Pancreas (tissue), 10 donors: ENCODE data around the gene TTLL5. TPM values are rescaled to one million over a fixed set of nuclear protein-coding genes. Genes with fewer than 3 reads are reported as not detected.

Experiments used
- ATAC-seq, 4 donors: fragments of 200-7000 bp; cut with Tn5 transposase; one replicate each; pipeline versions ENCODE4 v1.8.0 to v1.9.1; 2020; ENCODE audit warnings: mild to moderate bottlenecking in 4 of 4, moderate library complexity in 4 of 4
- DNase-seq, 6 donors: peaks; one replicate each; pipeline ENCODE4 v3.0.0-alpha.2; 2020
- FAIRE-seq: peaks from 2 replicates; lab custom pipeline; 2012; peaks lifted over from hg19 to GRCh38; lab: Jason Lieb, UNC
- H3K27ac ChIP-seq, 4 donors: fragments of 200-600 bp; sonication (generic); 1 replicate in 3 of 4; 2 replicates in 1 of 4; pipeline versions ENCODE4 v1.5.0 to v1.8.0; 2020
- H3K27me3 ChIP-seq, 4 donors: fragments of 200-600 bp; one replicate each; pipeline ENCODE4 v1.8.0; 2021
- H3K36me3 ChIP-seq, 3 donors: fragments of 200-600 bp; sonication (generic) in 1 of 3; one replicate each; pipeline versions ENCODE4 v1.5.0 to v1.8.0; 2020 to 2021
- H3K4me1 ChIP-seq, 3 donors: fragments of 200-600 bp; one replicate each; pipeline ENCODE4 v1.8.0; 2021
- H3K4me3 ChIP-seq, 4 donors: fragments of 200-600 bp; sonication (generic) in 2 of 4; one replicate each; pipeline versions ENCODE4 v1.5.0 to v1.8.0; 2020 to 2021
- H3K9me3 ChIP-seq, 4 donors: fragments of 200-600 bp; one replicate each; pipeline ENCODE4 v1.8.0; 2021
- WGBS, 2 donors: extraction: QIAGEN DNeasy Blood & Tissue Kit; methylation state at CpG; one replicate each; pipeline ENCODE4 v1.1.7; 2013; 5-methylcytosine and 5-hydroxymethylcytosine counted together
- intact Hi-C, 3 donors: fragments of 100-400 bp; cut with DNase I; formaldehyde crosslinking; loops; one replicate each; pipeline versions ENCODE4 v1.11.1 to v1.14.2; 2022
- polyA plus RNA-seq, 2 donors: library from polyadenylated mRNA; stranded (reverse); fragments of 200-250 nt; gene quantifications; one replicate each; pipeline ENCODE4 v1.2.3, GENCODE V29; 2013
- total RNA-seq, 6 donors: library from RNA; stranded (reverse); fragmentation: NEBNext Ultra II Directional in 4 of 6; extraction: Animal tissue kit (Norgen Biotek cat#: 25700) in 4 of 6; gene quantifications; one replicate each; pipeline versions ENCODE4 v1.2.1 to v1.2.4, GENCODE V29; 2021 to 2023
- TF ChIP-seq, protein P1 (sequence below), 4 donors: fragments of 200-600 bp; sonication (generic) in 3 of 4; IDR thresholded peaks; one replicate each; pipeline versions ENCODE4 v1.5.0 to v1.8.0; 2021; ENCODE audit warnings: antibody characterized with exemption in 4 of 4
- donor health status: healthy with polysubstance abuse.
- donor health status: DM: no; HTN: no; CAD: no; lungs with moderate emphysema.
- donor health status: DM: no; HTN: no; CAD: no.
- donor health status: control.
- donor health status: control.
- donor health status: Bipolar disorder and iron deficiency.
- donor health status: DM: yes; HTN: yes; CAD: no.
- donor health status: DM: no; HTN: no; CAD: no.
- donor health status: DM: no; HTN: no; CAD: no.
- donor health status: DM: yes; HTN: yes; CAD: no.

The TTLL5 gene
- total and polyA plus RNA-seq, 8 donors: 7.6 to 22.6 (median 12.0) TPM

DNA sequence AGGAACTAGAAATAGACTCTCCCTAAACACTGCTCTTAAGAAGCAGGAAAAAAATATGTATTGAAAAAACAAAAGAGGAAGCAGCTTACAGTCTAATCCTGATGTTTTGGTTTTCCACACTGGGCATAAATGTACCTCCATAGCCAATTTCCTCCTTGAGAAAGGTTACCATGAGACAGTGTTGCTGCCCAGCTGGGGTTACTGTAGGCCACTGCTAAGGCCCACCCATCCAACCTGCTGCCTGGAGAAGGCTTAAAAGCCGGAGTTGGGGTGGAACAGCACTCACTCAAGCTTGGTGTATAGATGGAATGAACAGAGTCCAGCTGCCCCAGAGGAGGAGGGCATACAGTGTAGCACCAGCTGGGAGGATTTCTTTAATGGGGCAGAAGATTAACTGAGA lies 41.5 kb upstream of the TTLL5 start:
- DNase-seq (no peak), FAIRE-seq (no peak), ATAC-seq (no peak)
- intact Hi-C loops: no loop called here
- Histone ChIP-seq H3K27me3 (no peaks in the 10 kb centered on the region), H3K9me3 (no peaks in the 10 kb centered on the region), H3K36me3 (no peaks in the 10 kb centered on the region), H3K27ac (no peak overlapping the region), H3K4me3 (no peak overlapping the region), H3K4me1 (no peaks in the 10 kb centered on the region)
- WGBS, 2 donors: 91% methylated on average over 1 of the region's 1 CpG
- TF ChIP-seq, protein P1, sequence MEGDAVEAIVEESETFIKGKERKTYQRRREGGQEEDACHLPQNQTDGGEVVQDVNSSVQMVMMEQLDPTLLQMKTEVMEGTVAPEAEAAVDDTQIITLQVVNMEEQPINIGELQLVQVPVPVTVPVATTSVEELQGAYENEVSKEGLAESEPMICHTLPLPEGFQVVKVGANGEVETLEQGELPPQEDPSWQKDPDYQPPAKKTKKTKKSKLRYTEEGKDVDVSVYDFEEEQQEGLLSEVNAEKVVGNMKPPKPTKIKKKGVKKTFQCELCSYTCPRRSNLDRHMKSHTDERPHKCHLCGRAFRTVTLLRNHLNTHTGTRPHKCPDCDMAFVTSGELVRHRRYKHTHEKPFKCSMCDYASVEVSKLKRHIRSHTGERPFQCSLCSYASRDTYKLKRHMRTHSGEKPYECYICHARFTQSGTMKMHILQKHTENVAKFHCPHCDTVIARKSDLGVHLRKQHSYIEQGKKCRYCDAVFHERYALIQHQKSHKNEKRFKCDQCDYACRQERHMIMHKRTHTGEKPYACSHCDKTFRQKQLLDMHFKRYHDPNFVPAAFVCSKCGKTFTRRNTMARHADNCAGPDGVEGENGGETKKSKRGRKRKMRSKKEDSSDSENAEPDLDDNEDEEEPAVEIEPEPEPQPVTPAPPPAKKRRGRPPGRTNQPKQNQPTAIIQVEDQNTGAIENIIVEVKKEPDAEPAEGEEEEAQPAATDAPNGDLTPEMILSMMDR (IDR thresholded peaks at IDR 0.05): no peak

DNA sequence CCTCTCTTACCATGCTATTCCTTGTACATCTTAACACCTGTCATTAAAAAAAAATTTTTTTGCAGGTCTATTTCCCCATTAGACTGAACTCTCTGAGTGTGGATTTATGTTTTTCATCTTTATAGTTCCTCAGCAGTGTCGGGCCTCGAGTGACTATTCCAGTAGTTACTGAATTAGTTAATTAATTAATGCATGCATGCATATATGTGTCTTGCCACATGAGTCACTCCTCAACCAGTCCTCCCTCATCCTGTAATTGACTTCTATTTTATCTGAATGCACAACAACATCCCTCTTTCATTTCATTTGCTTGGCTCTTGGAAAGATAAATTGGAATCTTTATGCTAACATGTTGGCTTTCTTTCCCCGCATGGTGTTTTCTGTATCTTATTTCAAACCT lies 36.0 kb upstream of the TTLL5 start:
- no peaks in the 10 kb centered on the region for H3K27me3 ChIP-seq
- no peak overlapping the region for H3K4me3 ChIP-seq
- H3K36me3 ChIP-seq: no peaks in the 10 kb centered on the region
- H3K9me3 ChIP-seq: no peaks in the 10 kb centered on the region
- no peak for DNase-seq
- no peak for ATAC-seq
- intact Hi-C loops: no loop called here
- no peak overlapping the region for H3K27ac ChIP-seq
- H3K4me1 ChIP-seq: no peaks in the 10 kb centered on the region
- WGBS, 2 donors: 95 to 96% methylated on average over 3 of the region's 3 CpGs
- no peak for FAIRE-seq
- TF ChIP-seq, protein P1 (IDR thresholded peaks at IDR 0.05): no peak

DNA sequence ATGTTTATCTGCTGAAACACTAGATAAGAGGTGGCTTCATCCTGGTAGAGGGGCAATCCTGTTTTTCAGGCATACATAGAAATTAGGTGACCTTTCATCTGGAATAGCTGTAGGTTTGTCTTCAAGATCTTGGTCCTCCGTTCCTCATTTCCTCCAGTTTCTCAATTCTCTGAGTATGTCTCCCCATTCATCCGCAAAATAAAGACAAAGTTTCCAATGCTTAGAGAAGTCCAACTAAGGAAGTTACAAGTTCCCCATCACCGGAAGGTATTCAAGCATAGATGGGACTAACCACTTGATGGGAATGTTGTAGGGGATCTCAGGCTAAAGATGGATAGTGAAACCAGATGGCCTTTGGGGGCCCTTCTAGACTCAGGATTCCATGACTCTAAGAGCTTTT lies 34.6 kb upstream of the TTLL5 start:
- 93 to 94% methylated on average over 3 of the region's 3 CpGs for WGBS, 2 donors
- FAIRE-seq (no peak), ATAC-seq (no peak), DNase-seq (no peak)
- no peaks in the 10 kb centered on the region for H3K36me3 ChIP-seq
- no peaks in the 10 kb centered on the region for H3K27me3 ChIP-seq
- H3K9me3 ChIP-seq: no peaks in the 10 kb centered on the region
- intact Hi-C loops: no loop called here
- H3K4me1 ChIP-seq: no peaks in the 10 kb centered on the region
- no peak overlapping the region for H3K27ac ChIP-seq
- TF ChIP-seq, protein P1 (IDR thresholded peaks at IDR 0.05): no peak
- H3K4me3 ChIP-seq: no peak overlapping the region

DNA sequence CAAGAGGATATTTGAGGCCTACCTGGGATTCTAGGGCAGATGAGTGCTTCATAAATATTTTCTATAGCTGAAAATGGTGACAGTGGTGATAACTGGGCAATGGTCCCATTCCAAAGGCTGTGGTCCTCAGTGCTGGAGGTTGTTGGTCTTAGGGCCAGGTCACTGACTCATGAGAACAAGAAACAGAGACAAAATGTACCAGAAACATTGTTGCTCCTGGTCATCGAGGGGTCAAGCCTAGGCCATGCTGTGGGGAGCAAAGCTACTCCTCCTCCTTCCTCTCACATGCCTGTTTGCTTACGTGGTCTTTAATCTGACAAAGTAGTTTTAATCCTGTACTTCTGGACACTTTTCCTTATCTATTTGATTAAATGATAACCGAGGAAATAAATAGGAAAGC lies 34.2 kb upstream of the TTLL5 start:
- Histone ChIP-seq H3K27me3 (no peaks in the 10 kb centered on the region), H3K4me3 (no peak overlapping the region), H3K9me3 (no peaks in the 10 kb centered on the region), H3K27ac (no peak overlapping the region), H3K4me1 (no peaks in the 10 kb centered on the region), H3K36me3 (no peaks in the 10 kb centered on the region)
- 66 to 70% methylated on average over 3 of the region's 3 CpGs for WGBS, 2 donors
- intact Hi-C loops: no loop called here
- ATAC-seq: no peak
- no peak for DNase-seq
- no peak for FAIRE-seq
- TF ChIP-seq, protein P1 (IDR thresholded peaks at IDR 0.05): no peak

DNA sequence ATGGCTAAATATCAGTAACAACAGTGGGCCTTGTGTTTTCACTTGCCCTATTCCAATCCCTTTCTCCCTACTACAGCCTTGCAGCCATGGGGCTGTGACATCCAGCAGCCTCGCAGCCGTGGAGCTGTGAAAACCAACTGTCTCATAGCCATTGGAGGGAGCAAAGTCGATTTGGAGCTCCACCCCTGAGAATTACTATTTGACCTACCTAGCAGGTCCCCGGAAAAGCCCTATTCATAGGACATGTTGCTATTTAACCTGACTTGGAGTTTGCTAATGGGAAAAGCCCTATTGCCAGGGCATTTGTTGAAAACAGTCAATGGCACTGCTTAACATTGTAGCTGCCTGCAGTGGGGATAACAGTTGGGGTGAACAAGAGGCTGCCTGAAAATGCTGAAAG lies 33.6 kb upstream of the TTLL5 start:
- FAIRE-seq: no peak
- no peaks in the 10 kb centered on the region for H3K4me1 ChIP-seq
- no peaks in the 10 kb centered on the region for H3K9me3 ChIP-seq
- H3K36me3 ChIP-seq: no peaks in the 10 kb centered on the region
- no peak for DNase-seq
- H3K27me3 ChIP-seq: no peaks in the 10 kb centered on the region
- TF ChIP-seq, protein P1 (IDR thresholded peaks at IDR 0.05): no peak
- WGBS, 2 donors: 66 to 68% methylated on average over 4 of the region's 4 CpGs
- no peak overlapping the region for H3K27ac ChIP-seq
- intact Hi-C loops: no loop called here
- no peak for ATAC-seq
- no peak overlapping the region for H3K4me3 ChIP-seq
